B cell (primary cell): ENCODE measurements around the gene MACO1. TPM values are rescaled to one million over a fixed set of nuclear protein-coding genes. Genes with fewer than 3 reads are reported as not detected.

Experiments used
- ATAC-seq: fragments of 200-7000 bp; cut with Tn5 transposase; one replicate; pipeline ENCODE4 v1.10.0; 2021; ENCODE audit warnings: low read depth, mild to moderate bottlenecking, moderate number of reproducible peaks, moderate library complexity
- CTCF ChIA-PET: fragments of 350-600 bp; sonication (Branson Sonifier 250); formaldehyde crosslinking; loops from one replicate; lab custom pipeline; 2021; ENCODE audit warnings: antibody characterized with exemption, inconsistent platforms; lab: Charles Lee
- POLR2A ChIA-PET: fragments of 350-600 bp; sonication (Branson Sonifier 250); formaldehyde crosslinking; loops from one replicate; lab custom pipeline; 2021; ENCODE audit warnings: antibody characterized with exemption; lab: Charles Lee
- DNase-seq: peaks from one replicate; pipeline ENCODE4 v3.0.0; 2013
- H2AFZ ChIP-seq: 2 replicates; pipeline ENCODE4 v1.6.1; 2012; ENCODE audit warnings: mild to moderate bottlenecking, low read depth, low read length; ENCODE audit not compliant: insufficient read depth, poor library complexity, severe bottlenecking
- H3K27ac ChIP-seq, 2 donors: 1 replicate in 1 of 2; 2 replicates in 1 of 2; pipeline ENCODE4 v1.5.1; 2012 to 2013; ENCODE audit warnings: low read length in 2 of 2, mild to moderate bottlenecking in 2 of 2, moderate library complexity in 1 of 2
- H3K27me3 ChIP-seq, 4 experiments: fragments of 200-600 bp in 1 of 4; sonication (generic) in 1 of 4; replicated peaks in 1 of 4; 1 replicate in 2 of 4; 2 replicates in 2 of 4; pipeline versions ENCODE4 v1.6.1 to v1.7.0; 2013 to 2016; ENCODE audit warnings: low read length in 3 of 4, mild to moderate bottlenecking in 2 of 4, mixed read lengths in 1 of 4, moderate library complexity in 1 of 4; ENCODE audit not compliant: insufficient read depth in 4 of 4, control insufficient read depth in 3 of 4; ENCODE audit errors: control extremely low read depth in 1 of 4
- H3K36me3 ChIP-seq, 2 experiments: replicated peaks in 1 of 2; 1 replicate in 1 of 2; 2 replicates in 1 of 2; pipeline versions ENCODE4 v1.6.1 to v1.7.1; 2013; ENCODE audit warnings: low read length in 1 of 2; ENCODE audit not compliant: insufficient read depth in 2 of 2, control insufficient read depth in 1 of 2; ENCODE audit errors: control extremely low read depth in 1 of 2, extremely low read depth in 1 of 2
- H3K4me1 ChIP-seq, 2 donors: fragments of 200-600 bp in 1 of 2; sonication (generic) in 1 of 2; 1 replicate in 1 of 2; 2 replicates in 1 of 2; pipeline versions ENCODE4 v1.5.1 to v1.6.1; 2013 to 2017; ENCODE audit warnings: low read length in 2 of 2; ENCODE audit not compliant: control insufficient read depth in 2 of 2, insufficient read depth in 2 of 2
- H3K4me2 ChIP-seq: replicated peaks from 2 replicates; pipeline ENCODE3; 2012; ENCODE audit warnings: mild to moderate bottlenecking, low read depth, low read length; ENCODE audit not compliant: poor library complexity, severe bottlenecking
- H3K4me3 ChIP-seq, 5 experiments: fragments of 200-600 bp in 1 of 5; sonication (generic) in 1 of 5; 1 replicate in 3 of 5; 2 replicates in 2 of 5; pipeline versions ENCODE4 v1.5.1 to v1.7.0; 2011 to 2016; ENCODE audit warnings: low read length in 4 of 5, mild to moderate bottlenecking in 4 of 5, low read depth in 2 of 5, control low read depth in 1 of 5, moderate library complexity in 1 of 5; ENCODE audit not compliant: insufficient read depth in 1 of 5; ENCODE audit errors: control extremely low read depth in 1 of 5, extremely low read depth in 1 of 5
- H3K79me2 ChIP-seq: fragments of 200-600 bp; sonication (generic); one replicate; pipeline ENCODE4 v1.6.0; 2016; ENCODE audit warnings: low read length; ENCODE audit not compliant: control insufficient read depth, insufficient read depth
- H3K9ac ChIP-seq: fragments of 200-600 bp; sonication (generic); 2 replicates; pipeline ENCODE4 v1.6.1; 2017; ENCODE audit warnings: mild to moderate bottlenecking, low read length, moderate library complexity
- H3K9me3 ChIP-seq, 3 donors: one replicate each; pipeline versions ENCODE4 v1.6.1 to v1.7.1; 2013; ENCODE audit warnings: low read length in 2 of 3; ENCODE audit not compliant: control insufficient read depth in 2 of 3, insufficient read depth in 1 of 3; ENCODE audit errors: control extremely low read depth in 1 of 3
- H4K20me1 ChIP-seq: 2 replicates; pipeline ENCODE4 v1.6.0; 2012; ENCODE audit warnings: mild to moderate bottlenecking, low read length; ENCODE audit not compliant: insufficient read depth, control insufficient read depth, poor library complexity, severe bottlenecking
- H3K27ac Mint-ChIP-seq: one replicate; pipeline ENCODE4 v1.8.0; 2021; ENCODE audit warnings: mixed read lengths
- H3K27me3 Mint-ChIP-seq: one replicate; pipeline ENCODE4 v1.8.0; 2021; ENCODE audit warnings: mixed read lengths
- H3K4me1 Mint-ChIP-seq: one replicate; pipeline ENCODE4 v1.8.0; 2021; ENCODE audit warnings: mixed read lengths
- H3K4me3 Mint-ChIP-seq: one replicate; pipeline ENCODE4 v1.8.0; 2021; ENCODE audit warnings: mixed read lengths
- H3K9me3 Mint-ChIP-seq: one replicate; pipeline ENCODE4 v1.8.0; 2022; ENCODE audit warnings: mixed read lengths; ENCODE audit not compliant: insufficient read depth
- EZH2 ChIP-seq: IDR thresholded peaks from 2 replicates; pipeline ENCODE4 v1.6.1; 2012; ENCODE audit warnings: borderline replicate concordance, low read depth, mild to moderate bottlenecking, moderate library complexity, low read length; ENCODE audit not compliant: insufficient read depth, poor library complexity, severe bottlenecking
- WGBS: methylation state at CpG from one replicate; pipeline ENCODE4 v1.1.5; 2013; ENCODE audit warnings: missing lambda C conversion rate; ENCODE audit not compliant: insufficient coverage; 5-methylcytosine and 5-hydroxymethylcytosine counted together
- intact Hi-C: fragments of 100-400 bp; cut with micrococcal nuclease; formaldehyde crosslinking; loops from one replicate; pipeline ENCODE4 v1.10.0; 2022
- polyA plus RNA-seq: library from polyadenylated mRNA; depleted of rRNA; stranded (reverse); fragments of >200 nt; gene quantifications from 2 replicates; pipeline ENCODE4 v1.2.3, GENCODE V29; 2012
- total RNA-seq, 2 donors: library from RNA; stranded (reverse); fragments of 120-200 nt in 1 of 2; gene quantifications; 1 replicate in 1 of 2; 2 replicates in 1 of 2; pipeline versions ENCODE4 v1.2.3 to v1.2.4, GENCODE V29; 2013 to 2022
- TF ChIP-seq, protein P1 (sequence below): fragments of 200-600 bp; IDR thresholded peaks from one replicate; pipeline ENCODE4 v1.8.0; 2022; ENCODE audit warnings: antibody characterized with exemption, mild to moderate bottlenecking

Gene MACO1
- total and polyA plus RNA-seq, 2 donors (not counting 1 experiment from before 2014, with no cell fraction given), result 4.9 to 21.2 TPM

DNA sequence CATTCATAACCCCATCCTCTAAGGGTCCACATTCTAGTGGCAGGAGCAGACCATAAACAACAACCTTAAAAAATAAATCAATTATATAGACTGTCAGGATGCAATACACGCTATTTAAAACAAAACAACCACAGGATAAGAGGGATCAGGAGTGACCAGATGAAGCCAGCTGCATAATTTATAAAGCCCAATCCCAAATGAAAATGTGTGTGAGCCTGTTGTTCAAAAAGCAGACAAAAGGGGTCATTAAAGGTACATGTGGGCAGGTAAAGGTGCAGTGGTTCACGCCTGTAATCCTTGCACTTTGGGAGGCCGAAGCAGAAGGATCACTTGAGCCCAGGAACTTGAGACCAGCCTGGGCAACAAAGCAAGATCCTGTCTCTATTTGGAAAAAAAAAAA lies 102.3 kb downstream of the MACO1 start:
- H2AFZ ChIP-seq, result no peak overlapping the region
- no peak for ATAC-seq
- H3K27me3 ChIP-seq, result peaks cover 0 to 5% (median 0%) of the 10 kb centered on the region in 4 experiments
- intact Hi-C loops, result no loop called here
- ChIA-PET CTCF (no interaction called here), POLR2A (no interaction called here)
- H3K9me3 ChIP-seq, result no peaks in the 10 kb centered on the region
- H3K4me2 ChIP-seq, result no peak overlapping the region
- H3K27ac Mint-ChIP-seq, result no peak overlapping the region
- 76% methylated on average over 2 of the region's 3 CpGs for WGBS
- no peak overlapping the region for H3K9ac ChIP-seq
- H3K4me1 Mint-ChIP-seq, result no peaks in the 10 kb centered on the region
- H3K9me3 Mint-ChIP-seq, result no peaks in the 10 kb centered on the region
- no peak overlapping the region for H3K4me3 ChIP-seq
- H3K27ac ChIP-seq, result no peak overlapping the region
- H3K4me1 ChIP-seq, result no peaks in the 10 kb centered on the region
- H3K36me3 ChIP-seq, result no peaks in the 10 kb centered on the region
- TF ChIP-seq EZH2, result no peak
- TF ChIP-seq, protein P1, sequence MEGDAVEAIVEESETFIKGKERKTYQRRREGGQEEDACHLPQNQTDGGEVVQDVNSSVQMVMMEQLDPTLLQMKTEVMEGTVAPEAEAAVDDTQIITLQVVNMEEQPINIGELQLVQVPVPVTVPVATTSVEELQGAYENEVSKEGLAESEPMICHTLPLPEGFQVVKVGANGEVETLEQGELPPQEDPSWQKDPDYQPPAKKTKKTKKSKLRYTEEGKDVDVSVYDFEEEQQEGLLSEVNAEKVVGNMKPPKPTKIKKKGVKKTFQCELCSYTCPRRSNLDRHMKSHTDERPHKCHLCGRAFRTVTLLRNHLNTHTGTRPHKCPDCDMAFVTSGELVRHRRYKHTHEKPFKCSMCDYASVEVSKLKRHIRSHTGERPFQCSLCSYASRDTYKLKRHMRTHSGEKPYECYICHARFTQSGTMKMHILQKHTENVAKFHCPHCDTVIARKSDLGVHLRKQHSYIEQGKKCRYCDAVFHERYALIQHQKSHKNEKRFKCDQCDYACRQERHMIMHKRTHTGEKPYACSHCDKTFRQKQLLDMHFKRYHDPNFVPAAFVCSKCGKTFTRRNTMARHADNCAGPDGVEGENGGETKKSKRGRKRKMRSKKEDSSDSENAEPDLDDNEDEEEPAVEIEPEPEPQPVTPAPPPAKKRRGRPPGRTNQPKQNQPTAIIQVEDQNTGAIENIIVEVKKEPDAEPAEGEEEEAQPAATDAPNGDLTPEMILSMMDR, result no peak
- H4K20me1 ChIP-seq, result no peaks in the 10 kb centered on the region
- peaks cover 4% of the 10 kb centered on the region for H3K27me3 Mint-ChIP-seq
- H3K4me3 Mint-ChIP-seq, result no peak overlapping the region
- no peak for DNase-seq
- H3K79me2 ChIP-seq, result no peaks in the 10 kb centered on the region

DNA sequence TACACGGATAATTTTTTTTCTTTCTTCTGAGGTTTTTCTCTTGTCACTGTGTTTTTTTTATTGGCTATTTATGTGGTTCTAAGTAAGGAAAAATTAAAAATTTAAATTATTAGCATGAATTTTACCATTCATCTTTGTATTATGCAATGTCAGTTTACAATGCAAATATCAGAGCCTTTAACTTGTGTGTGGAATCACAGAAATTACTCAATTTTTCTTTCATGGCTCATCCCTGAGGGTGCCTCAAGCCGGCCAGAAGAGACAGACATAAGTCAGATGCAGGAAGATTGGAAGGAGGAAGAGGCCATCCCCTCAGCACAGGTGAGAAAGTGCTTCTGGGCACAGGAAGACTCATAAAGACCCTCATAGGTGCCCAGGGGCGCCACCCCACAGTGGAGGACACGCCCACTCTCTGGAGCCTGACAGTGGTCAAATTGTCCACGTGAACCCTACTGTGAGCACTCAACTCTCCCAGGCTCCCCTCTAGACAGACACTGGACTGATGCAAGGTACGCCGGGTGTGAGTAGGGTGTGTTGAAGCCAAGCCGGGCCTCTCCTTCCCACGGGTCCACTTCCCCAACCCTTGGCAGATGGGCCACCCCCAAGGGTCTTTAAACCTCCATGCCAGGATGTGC lies 103.2 kb downstream of the MACO1 start:
- H3K4me3 Mint-ChIP-seq, result no peak overlapping the region
- no peak for DNase-seq
- intact Hi-C loops, result no loop called here
- ChIA-PET POLR2A (no interaction called here), CTCF (interaction anchor here (1.3 kb wide), 1 partner anchor 13 kb away, joined by 4 read pairs; no protein-coding TSS in a partner anchor)
- Histone ChIP-seq H4K20me1 (no peaks in the 10 kb centered on the region), H3K4me3 (no peak overlapping the region), H3K9ac (no peak overlapping the region), H3K4me1 (no peaks in the 10 kb centered on the region), H3K27me3 (peaks cover 0 to 5% (median 0%) of the 10 kb centered on the region in 4 experiments), H3K4me2 (no peak overlapping the region), H3K27ac (no peak overlapping the region), H3K9me3 (no peaks in the 10 kb centered on the region), H2AFZ (no peak overlapping the region), H3K36me3 (no peaks in the 10 kb centered on the region), H3K79me2 (no peaks in the 10 kb centered on the region)
- no peak overlapping the region for H3K27ac Mint-ChIP-seq
- TF ChIP-seq, protein P1, result no peak
- no peak for TF ChIP-seq EZH2
- WGBS, result 100% methylated on average over 3 of the region's 9 CpGs
- H3K4me1 Mint-ChIP-seq, result no peaks in the 10 kb centered on the region
- ATAC-seq, result no peak
- H3K27me3 Mint-ChIP-seq, result peaks cover 4% of the 10 kb centered on the region
- no peaks in the 10 kb centered on the region for H3K9me3 Mint-ChIP-seq
